Heart left ventricle (tissue), 16 donors: ENCODE measurements around the gene SYNDIG1L. TPM values are rescaled to one million over a fixed set of nuclear protein-coding genes. Genes with fewer than 3 reads are reported as not detected.

ENCODE experiments used
- ATAC-seq, 4 donors: fragments of 200-7000 bp; cut with Tn5 transposase; one replicate each; pipeline ENCODE4 v1.9.1; 2020 to 2022; ENCODE audit warnings: moderate library complexity in 4 of 4, mild to moderate bottlenecking in 3 of 4, moderate number of reproducible peaks in 1 of 4
- DNase-seq, 5 donors: peaks; one replicate each; pipeline ENCODE4 v3.0.0-alpha.2; 2020
- H3K27ac ChIP-seq, 12 donors: fragments of 200-600 bp; sonication (generic) in 4 of 12; one replicate each; pipeline versions ENCODE4 v1.5.0 to v1.8.0; 2016 to 2022; ENCODE audit warnings: mild to moderate bottlenecking in 2 of 12
- H3K27me3 ChIP-seq, 9 donors: fragments of 200-600 bp; sonication (generic) in 2 of 9; one replicate each; pipeline versions ENCODE4 v1.5.1 to v1.8.0; 2016 to 2022; ENCODE audit warnings: mild to moderate bottlenecking in 3 of 9
- H3K36me3 ChIP-seq, 9 donors: fragments of 200-600 bp; sonication (generic) in 2 of 9; one replicate each; pipeline versions ENCODE4 v1.5.0 to v1.8.0; 2018 to 2022; ENCODE audit warnings: mild to moderate bottlenecking in 2 of 9
- H3K4me1 ChIP-seq, 12 donors: fragments of 200-600 bp; sonication (generic) in 4 of 12; one replicate each; pipeline versions ENCODE4 v1.5.0 to v1.8.0; 2016 to 2022; ENCODE audit warnings: mild to moderate bottlenecking in 3 of 12
- H3K4me3 ChIP-seq, 12 donors: fragments of 200-600 bp; sonication (generic) in 4 of 12; one replicate each; pipeline versions ENCODE4 v1.5.0 to v1.8.0; 2017 to 2022; ENCODE audit warnings: mild to moderate bottlenecking in 9 of 12, moderate library complexity in 4 of 12
- H3K9me3 ChIP-seq, 12 donors: fragments of 200-600 bp; sonication (generic) in 4 of 12; one replicate each; pipeline versions ENCODE4 v1.5.0 to v1.8.0; 2016 to 2022; ENCODE audit warnings: mild to moderate bottlenecking in 1 of 12
- POLR2A ChIP-seq, 2 donors: fragments of 450-650 bp; IDR thresholded peaks; one replicate each; pipeline ENCODE4 v1.6.1; 2017; ENCODE audit warnings: antibody characterized with exemption in 2 of 2, mild to moderate bottlenecking in 2 of 2, moderate library complexity in 2 of 2
- WGBS, 4 donors: extraction: QIAGEN DNeasy Blood & Tissue Kit in 2 of 4; methylation state at CpG; one replicate each; pipeline versions ENCODE4 v1.1.5 to v1.1.7; 2013 to 2018; 5-methylcytosine and 5-hydroxymethylcytosine counted together
- intact Hi-C, 10 donors: fragments of 100-400 bp; cut with DNase I; formaldehyde crosslinking; loops; one replicate each; pipeline versions ENCODE4 v1.11.1 to v1.14.2; 2022
- polyA plus RNA-seq, 2 donors: library from polyadenylated mRNA; stranded (reverse); fragments of 200-250 nt; gene quantifications; one replicate each; pipeline ENCODE4 v1.2.3, GENCODE V29; 2013
- total RNA-seq, 9 donors: library from RNA; depleted of rRNA in 2 of 9; stranded (reverse); fragments of >200 nt in 2 of 9; fragmentation: NEBNext Ultra II Directional in 3 of 9; extraction: Animal tissue kit (Norgen Biotek cat#: 25700) in 3 of 9; gene quantifications; one replicate each; pipeline versions ENCODE4 v1.1.0 to v1.2.4, GENCODE V29; 2016 to 2023
- TF ChIP-seq, protein P1 (sequence below), 12 donors: fragments of 200-600 bp; sonication (generic) in 4 of 12; IDR thresholded peaks; one replicate each; pipeline versions ENCODE4 v1.5.0 to v1.8.0; 2018 to 2022; ENCODE audit warnings: antibody characterized with exemption in 12 of 12, mild to moderate bottlenecking in 5 of 12
- donor health status: ischemic (EF 13 %, LVEDD 7.1; RV severe dilation, severe dysfunction).
- donor health status: healthy with polysubstance abuse.
- donor health status: DM: no; HTN: yes; CAD: no.
- donor health status: DM: no; HTN: no; CAD: no.
- donor health status: ischemic (EF 25% LVEDD 6.9; RV normal size, moderate dysfunction).
- donor health status: ischemic (EF 25% LVEDD 5.7; RV mildly dilated, moderate dysfunction).
- donor health status: healthy.
- donor health status: DM: yes; HTN: yes; CAD: no.
- donor health status: ischemic (EF 35%, LVEDD 5.7; RV mildly dilated, moderate dysfunction).
- donor health status: nonischemic (EF 11% LVEDD 7.7; RV severe dilation, severe dysfunction).
- donor health status: DM: yes; HTN: yes; CAD: no.
- donor health status: PGD.
- donor health status: ischemic (EF 29% LVEDD 5.4; RV normal size, mild dysfunction).
- donor health status: nonischemic (EF 23%, LVEDD 6.1; RV moderate dilation, normal function).

Gene SYNDIG1L
- total and polyA plus RNA-seq, 11 donors, result 0.06 to 0.32 (median 0.10) TPM; not detected in 6

DNA sequence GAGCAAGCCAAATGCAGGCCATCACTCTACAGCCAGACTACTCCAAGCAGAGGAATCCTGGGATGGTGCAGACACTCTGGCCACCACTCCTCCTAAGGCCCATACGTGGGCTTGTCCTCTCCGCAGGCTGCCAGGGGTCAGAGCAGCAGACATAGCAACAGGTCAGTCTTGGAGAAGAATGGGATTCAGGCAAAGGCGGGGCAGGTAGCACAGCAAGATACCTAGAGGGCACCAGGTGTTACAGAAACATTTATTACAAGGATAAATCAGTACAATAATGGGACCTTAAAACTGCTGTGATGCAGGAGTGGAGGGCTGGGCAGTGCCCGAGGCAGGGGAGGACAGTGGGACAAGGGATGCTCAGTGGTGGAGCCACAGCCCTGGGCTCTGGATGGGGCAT is 20.3 kb downstream of the SYNDIG1L start:
- intact Hi-C loops, result no loop called here
- 73 to 88% (median 83%) methylated on average over 4 of the region's 4 CpGs for WGBS, 4 donors
- peaks cover 0 to 25% (median 12%) of the 10 kb centered on the region in 12 donors for H3K4me1 ChIP-seq
- no peak overlapping the region for H3K4me3 ChIP-seq
- no peak for ATAC-seq
- H3K36me3 ChIP-seq, result no peaks in the 10 kb centered on the region
- no peak for DNase-seq
- H3K27ac ChIP-seq, result no peak overlapping the region
- no peak for TF ChIP-seq POLR2A (IDR thresholded peaks at IDR 0.05)
- TF ChIP-seq, protein P1, sequence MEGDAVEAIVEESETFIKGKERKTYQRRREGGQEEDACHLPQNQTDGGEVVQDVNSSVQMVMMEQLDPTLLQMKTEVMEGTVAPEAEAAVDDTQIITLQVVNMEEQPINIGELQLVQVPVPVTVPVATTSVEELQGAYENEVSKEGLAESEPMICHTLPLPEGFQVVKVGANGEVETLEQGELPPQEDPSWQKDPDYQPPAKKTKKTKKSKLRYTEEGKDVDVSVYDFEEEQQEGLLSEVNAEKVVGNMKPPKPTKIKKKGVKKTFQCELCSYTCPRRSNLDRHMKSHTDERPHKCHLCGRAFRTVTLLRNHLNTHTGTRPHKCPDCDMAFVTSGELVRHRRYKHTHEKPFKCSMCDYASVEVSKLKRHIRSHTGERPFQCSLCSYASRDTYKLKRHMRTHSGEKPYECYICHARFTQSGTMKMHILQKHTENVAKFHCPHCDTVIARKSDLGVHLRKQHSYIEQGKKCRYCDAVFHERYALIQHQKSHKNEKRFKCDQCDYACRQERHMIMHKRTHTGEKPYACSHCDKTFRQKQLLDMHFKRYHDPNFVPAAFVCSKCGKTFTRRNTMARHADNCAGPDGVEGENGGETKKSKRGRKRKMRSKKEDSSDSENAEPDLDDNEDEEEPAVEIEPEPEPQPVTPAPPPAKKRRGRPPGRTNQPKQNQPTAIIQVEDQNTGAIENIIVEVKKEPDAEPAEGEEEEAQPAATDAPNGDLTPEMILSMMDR (IDR thresholded peaks at IDR 0.05), result no peak
- no peaks in the 10 kb centered on the region for H3K9me3 ChIP-seq
- H3K27me3 ChIP-seq, result peaks cover 0 to 4% (median 0%) of the 10 kb centered on the region in 9 donors

DNA sequence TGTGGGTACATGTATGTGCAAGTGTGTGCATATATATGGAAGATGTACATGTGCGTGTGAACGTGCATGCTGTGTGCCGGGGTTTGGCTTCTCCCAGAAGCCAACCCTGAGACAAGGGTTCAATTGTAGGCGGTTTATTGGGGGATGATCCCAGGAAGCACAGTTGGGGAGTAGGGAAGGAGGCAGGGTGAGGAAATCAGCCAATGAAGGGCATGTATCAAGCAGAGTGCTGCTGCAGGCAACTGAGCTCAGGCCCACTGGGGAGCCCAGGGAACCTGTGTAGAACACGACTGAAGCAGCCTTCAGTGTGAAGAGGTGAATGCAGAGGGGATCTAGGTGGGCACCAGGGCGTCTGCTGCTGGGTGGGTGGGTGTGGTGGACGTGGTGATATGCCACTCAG is 21.6 kb downstream of the SYNDIG1L start:
- H3K27ac ChIP-seq, result no peak overlapping the region
- H3K36me3 ChIP-seq, result no peaks in the 10 kb centered on the region
- intact Hi-C loops, result no loop called here
- H3K9me3 ChIP-seq, result no peaks in the 10 kb centered on the region
- ATAC-seq, result no peak
- TF ChIP-seq, protein P1 (IDR thresholded peaks at IDR 0.05), result no peak
- no peak for TF ChIP-seq POLR2A (IDR thresholded peaks at IDR 0.05)
- WGBS, 4 donors, result 74 to 80% (median 77%) methylated on average over 7 of the region's 7 CpGs
- H3K27me3 ChIP-seq, result peaks cover 0 to 4% (median 0%) of the 10 kb centered on the region in 9 donors
- no peak for DNase-seq
- peaks cover 0 to 27% (median 12%) of the 10 kb centered on the region in 12 donors for H3K4me1 ChIP-seq
- H3K4me3 ChIP-seq, result no peak overlapping the region

DNA sequence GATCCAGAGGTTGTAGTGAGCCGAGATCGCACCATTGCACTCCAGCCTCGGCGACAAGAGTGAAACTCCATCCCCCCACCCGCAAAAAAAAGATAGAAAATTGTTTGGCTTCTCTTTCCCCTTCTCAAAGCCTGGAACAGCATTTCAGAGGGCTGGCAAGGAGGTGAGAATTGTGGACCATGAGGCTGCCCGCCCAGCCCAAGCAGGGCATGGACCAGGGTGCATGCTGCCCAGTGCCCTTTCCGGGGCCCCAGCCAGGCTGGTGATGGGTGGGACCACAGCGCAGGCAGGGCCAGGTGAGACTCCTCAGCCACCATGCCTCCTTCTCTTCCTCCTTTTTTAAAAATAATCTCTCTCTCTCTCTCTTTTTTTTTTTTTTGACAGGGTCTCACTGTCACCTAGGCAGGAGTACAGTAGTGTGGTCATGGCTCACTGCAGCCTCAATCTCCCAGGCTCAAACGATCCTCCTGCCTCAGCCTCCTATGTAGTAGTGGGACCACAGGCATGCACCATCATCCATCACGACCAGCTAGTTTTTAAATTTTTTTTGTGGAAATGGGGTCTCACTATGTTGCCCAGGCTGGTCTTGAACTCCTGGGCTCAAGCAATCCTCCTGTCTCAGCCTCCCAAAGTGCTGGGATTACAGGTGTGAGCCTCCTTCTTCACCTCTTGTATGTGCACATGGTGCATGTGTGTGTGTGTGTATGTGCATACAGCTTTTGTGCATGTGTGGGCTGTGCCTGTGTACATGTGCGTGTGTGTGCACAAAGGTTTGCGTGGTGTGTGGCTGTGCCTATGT is 22.2 kb downstream of the SYNDIG1L start:
- no peak overlapping the region for H3K27ac ChIP-seq
- intact Hi-C loops, result no loop called here
- TF ChIP-seq, protein P1 (IDR thresholded peaks at IDR 0.05), result no peak
- no peak for TF ChIP-seq POLR2A (IDR thresholded peaks at IDR 0.05)
- no peaks in the 10 kb centered on the region for H3K9me3 ChIP-seq
- no peak overlapping the region for H3K4me3 ChIP-seq
- DNase-seq, result no peak
- WGBS, 4 donors, result 91 to 94% (median 92%) methylated on average over 12 of the region's 12 CpGs
- peaks cover 0 to 27% (median 12%) of the 10 kb centered on the region in 12 donors for H3K4me1 ChIP-seq
- ATAC-seq, result no peak
- no peaks in the 10 kb centered on the region for H3K36me3 ChIP-seq
- peaks cover 0 to 4% (median 0%) of the 10 kb centered on the region in 9 donors for H3K27me3 ChIP-seq

DNA sequence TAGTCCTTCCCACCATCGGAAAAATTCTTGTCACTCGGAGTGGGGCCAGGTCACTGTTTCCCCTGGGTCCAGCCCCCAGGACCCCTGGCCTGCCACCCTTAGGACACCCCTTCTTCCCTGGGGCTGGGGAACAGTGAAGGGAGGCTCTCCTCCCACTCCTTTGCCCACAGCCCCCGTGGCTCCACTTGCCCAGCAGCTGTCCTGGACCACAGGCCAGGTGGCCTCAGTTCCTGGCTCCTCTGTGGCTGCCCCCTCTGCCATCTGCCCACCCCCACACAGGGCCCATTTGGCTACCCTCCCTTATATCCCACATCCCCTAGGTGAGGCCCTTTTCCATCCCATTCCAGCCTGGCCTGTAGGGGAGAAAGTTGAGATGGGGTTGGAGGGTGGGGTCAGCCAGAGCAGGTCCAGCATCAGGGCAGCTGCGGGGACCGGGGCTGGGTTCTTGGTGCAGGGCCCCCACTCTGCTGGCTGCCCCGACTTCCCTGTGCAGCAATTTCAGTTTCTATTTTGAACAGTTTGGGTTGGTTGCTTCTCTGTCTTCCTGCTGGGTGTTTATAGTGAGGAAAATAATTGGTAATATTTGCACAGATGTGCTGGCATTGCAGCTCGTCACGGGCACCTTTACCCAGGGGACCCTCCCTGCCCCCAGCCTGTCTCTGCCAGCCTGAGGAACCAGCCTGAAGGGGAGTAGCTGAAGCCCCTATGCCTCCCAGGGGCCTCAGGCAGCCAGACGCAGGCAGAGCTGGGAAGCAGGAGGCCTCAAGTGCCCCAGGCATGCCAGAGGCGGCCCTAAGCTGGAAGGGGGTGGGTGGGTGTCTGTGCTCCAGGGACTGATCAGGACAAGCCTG is 23.4 kb downstream of the SYNDIG1L start:
- H3K4me1 ChIP-seq, result peaks cover 0 to 27% (median 12%) of the 10 kb centered on the region in 12 donors
- H3K9me3 ChIP-seq, result no peaks in the 10 kb centered on the region
- intact Hi-C loops, result no loop called here
- H3K27ac ChIP-seq, result peak overlapping the region in 1 of 12 donors; percentile 54
- no peak for ATAC-seq
- peaks cover 0 to 4% (median 0%) of the 10 kb centered on the region in 9 donors for H3K27me3 ChIP-seq
- H3K36me3 ChIP-seq, result no peaks in the 10 kb centered on the region
- no peak for DNase-seq
- H3K4me3 ChIP-seq, result no peak overlapping the region
- 54 to 76% (median 66%) methylated on average over 8 to 10 of the region's 10 CpGs for WGBS, 4 donors
- no peak for TF ChIP-seq POLR2A (IDR thresholded peaks at IDR 0.05)
- TF ChIP-seq, protein P1 (IDR thresholded peaks at IDR 0.05), result no peak
